ENCODE measurements around the gene FERD3L.
"Not testable (repeated sequence)": the region's sequence is repeated elsewhere in the genome, so short reads cannot be mapped to it uniquely, and the experiment has no call there.

The FERD3L gene

DNA sequence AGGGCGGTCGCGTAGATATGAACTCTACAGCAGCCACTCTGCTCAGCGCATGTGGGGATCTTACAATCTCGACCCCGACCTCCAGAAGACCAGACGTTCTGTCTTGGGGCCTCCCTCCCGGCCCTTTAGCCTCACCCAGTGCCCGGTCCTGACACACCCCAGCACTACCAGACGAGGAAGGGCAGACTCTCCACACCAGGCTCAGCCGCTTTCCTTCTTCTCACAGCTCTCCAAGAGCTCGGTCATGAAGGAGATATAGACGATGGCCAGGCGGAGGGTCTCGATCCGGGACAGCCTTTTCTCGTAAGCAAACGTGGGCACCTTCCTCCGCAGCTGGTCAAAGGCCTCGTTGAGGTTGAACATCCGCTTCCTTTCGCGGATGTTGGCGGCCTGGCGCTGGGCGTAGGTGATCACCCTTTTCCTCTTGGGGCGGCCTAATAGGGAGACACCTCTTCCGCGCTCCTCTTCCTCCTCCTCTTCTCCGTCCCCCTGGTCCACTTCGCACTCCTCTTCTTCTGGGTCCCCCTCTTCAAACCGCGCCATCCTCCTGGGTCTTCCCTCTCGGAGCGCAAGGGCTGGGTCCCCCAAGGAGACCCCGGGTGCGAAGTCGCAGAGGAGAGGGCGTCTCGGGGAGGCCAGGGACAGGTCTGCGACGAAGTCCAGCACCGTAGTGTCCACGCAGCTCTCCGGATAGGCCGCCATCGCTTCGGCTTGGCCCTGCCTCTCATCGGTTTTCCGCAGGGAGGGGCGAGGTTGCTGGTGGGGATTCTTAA is at the start of gene FERD3L:
TSS of gene FERD3L (minus strand) at position 761 of the 773 bp plus-strand sequence. CDS start at position 702, 59 bp downstream.
- DNase-seq, result no peak

DNA sequence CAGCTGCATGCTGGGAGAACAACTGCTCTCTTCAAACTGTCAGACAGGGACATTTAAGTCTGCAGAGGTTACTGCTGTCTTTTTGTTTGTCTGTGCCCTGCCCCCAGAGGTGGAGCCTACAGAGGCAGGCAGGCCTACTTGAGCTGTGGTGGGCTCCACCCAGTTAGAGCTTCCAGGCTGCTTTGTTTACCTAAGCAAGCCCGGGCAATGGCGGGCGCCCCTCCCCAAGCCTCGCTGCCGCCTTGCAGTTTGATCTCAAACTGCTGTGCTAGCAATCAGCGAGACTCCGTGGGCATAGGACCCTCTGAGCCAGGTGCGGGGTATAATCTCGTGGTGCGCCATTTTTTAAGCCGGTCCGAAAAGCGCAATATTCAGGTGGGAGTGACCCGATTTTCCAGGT is 49.2 kb upstream of the FERD3L start:
- DNase-seq, result not testable (repeated sequence)

GRCh38 chr7:19181634-19182033 is 36.4 kb upstream of the FERD3L start:
- DNase-seq, result no peak

DNA sequence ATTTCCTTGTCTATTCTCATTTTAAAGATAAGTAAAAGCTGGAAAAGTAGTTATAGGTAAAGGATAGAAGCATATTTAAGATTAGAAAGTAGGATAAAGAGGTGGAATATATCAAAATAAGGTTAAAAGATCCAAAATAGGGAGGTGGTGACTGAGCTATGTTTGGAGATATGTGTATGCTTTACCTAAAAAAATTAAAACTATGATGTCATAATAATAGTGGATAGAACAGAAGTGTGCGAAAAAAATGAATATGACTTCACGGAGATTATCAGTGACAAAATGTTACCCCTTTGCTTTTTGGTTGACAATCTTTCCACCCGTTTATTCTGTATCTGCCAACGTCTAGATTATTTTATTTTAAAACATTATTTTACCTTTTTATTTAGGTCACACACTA is 33.4 kb upstream of the FERD3L start:
- DNase-seq, result no peak

DNA sequence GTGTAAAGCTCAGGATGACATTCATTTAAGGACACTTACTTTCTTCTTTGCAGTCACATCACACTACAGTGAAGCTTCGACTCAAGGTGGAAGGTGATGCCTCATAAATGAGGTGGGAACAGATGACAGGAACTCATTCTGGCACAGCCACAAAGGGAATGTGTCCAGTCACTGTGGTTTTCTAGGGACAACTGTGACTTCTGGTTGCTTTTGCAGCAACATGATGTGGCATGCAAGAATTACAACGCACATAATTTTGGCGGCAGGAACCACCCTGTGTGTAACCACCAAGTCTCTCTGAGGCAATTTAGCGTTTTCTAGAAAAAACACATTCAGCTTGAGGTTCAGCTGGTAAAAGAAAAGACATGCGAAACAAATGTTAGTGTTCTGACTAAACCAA is 32.0 kb upstream of the FERD3L start:
- no peak for DNase-seq

- DNase-seq, result no peak
Measured at GRCh38 chr7:19175241-19175640, 30.0 kb upstream of the FERD3L start.

DNA sequence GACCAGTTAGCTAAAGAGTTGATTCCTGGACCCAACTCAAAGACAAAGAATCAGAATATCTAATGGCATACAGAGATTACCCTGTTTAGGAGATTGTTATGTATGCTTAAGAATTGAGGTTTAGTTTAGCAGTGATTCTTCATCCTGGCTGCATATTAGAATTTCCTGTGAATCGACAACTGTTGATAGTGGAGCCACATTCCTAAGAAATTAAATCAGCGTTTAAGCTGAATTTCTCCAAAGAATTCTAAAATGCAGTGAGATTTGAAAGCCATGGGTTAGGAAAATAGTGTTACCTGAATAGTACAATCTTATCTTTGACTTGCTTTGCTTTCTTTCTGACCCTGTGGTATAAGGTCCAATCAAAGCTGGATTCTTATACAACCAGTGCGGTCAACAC is 16.4 kb upstream of the FERD3L start:
- no peak for DNase-seq

DNA sequence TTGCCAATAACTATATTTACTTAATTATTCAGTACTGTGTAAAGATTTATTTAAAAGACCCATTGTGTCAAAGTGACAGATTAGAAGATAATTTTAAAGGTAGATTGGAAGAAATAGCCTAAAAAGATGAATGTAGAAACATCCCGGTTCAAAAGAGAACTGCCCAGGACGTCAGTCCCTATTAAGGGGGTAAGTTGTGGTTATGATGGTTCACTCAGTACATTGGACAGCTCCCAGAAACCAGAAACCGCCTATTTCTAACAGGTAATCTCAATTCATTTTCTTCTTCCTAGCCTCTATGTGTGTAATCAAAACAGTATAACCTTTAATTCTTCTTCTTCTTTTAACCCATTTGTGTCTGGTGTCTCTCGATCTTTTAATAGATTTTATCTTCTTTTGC is 1.5 kb upstream of the FERD3L start:
- peak; percentile 1 for DNase-seq

DNA sequence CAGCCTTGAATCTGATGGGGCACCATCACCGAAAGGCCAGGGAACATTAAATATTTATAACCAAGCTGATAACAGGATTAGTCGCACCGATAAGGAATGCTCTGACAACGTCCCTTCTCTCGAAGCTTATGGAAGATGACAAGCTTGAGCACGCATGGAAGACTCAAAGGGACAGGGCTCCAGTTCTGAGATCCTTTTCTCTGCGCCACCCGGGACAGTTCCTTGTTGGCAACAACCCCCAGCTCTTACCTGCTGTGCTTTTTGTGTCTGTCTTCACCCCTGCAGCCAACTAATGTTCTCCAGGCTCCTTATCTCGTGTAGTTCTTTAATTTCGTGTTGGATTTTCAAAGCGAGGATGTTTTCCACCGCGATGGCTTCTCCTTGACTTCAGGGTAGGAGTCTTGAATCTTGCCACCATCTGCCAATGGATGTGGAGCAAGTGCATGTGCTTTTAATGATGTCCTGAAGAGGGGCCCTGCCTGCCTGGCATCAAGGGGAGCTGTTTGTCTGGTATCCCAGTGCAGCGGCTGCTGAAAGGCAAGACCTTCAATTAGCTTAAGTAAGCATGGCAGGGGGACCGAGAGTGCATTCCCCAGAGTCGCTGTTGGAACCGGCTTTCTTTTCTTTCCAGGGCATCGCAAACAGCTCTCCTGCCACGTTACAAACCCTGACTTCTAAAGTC is 354 bp upstream of the FERD3L start:
- DNase-seq, result no peak

DNA sequence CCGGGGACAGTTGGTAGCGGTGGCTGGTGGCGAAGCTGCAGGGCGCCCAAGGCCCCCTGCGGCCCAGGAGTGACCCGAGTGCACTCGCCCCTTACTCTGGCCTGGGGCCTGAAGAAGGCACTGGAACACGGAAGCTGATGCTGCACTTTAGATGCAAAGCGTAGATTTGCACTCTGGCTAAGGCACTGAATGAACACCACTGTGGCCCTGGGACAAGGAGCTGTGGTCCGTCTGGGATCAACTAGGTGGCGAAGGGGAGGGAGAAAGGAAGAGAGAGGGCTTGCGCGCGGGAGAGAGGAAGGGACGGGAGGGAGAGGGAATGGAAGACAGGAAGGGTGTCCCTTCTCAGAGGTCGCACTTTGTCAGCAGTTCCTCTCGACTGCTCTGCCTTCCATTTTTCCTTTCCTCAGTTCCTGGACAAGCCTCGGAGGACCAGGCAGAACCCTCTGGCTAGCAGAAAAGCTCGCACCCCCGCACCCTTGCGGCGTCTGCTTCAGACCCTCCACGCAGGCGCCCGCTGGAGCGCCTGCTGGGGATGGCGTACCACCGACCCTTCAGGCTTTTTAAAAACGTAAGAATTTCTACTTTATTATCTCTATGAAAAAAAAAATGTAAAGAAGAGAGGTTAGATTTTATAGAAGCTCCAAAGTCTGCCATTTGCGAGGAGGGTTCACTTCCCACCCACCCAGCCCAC is 1.2 kb downstream of the FERD3L start:
- DNase-seq, result no peak

- DNase-seq, result no peak
Measured at GRCh38 chr7:19139706-19140327, 5.4 kb downstream of the FERD3L start.

- DNase-seq, result no peak
Measured at GRCh38 chr7:19133886-19134285, 11.3 kb downstream of the FERD3L start.

DNA sequence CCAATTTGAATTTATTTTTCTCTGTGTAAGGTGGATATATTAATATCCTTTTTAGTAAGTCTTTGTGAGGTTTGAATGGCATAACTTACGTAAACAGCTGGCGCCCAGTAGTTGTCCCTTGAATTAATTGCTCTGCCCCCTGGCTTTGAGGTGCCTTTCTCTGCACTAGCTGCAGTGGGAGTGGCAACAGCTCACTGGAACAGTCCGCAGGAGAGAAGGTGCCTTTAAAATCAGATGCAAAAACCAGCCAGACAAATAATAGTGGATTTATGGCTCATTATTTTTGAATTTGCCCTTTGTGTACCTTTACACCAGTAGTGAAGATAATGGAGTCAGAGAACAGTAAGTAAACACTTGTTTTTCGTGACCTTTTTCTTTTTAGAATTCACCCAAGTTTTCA is 11.8 kb downstream of the FERD3L start:
- no peak for DNase-seq

- DNase-seq, result no peak
Measured at GRCh38 chr7:19128856-19129255, 16.4 kb downstream of the FERD3L start.

DNA sequence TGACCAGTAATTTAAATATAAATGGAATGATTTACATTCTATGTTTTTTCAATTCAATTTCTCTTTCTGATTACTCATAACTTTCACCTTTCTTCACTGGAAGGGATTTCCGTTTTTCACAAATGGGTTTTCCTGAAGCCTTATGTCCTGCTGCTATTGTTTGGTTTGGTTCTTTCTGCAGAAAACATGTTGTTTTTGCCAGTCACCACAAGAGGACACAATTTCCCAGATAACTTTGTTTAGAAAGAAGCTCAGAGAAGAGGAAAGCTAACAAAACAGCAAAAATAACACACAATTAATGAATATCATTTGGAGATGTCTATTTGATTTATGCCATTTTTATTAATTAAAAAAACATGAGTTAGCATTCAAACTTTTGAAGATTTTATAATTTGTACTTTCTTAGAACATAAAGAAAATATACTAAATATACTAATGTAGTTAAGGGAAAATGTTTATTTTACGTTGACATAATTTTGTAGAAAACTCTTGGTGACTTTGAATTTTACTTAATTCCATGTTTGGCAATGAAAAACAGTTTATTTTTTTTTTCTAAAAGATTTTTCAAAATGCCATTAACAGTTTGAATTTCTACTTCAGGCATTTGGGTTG is 23.1 kb downstream of the FERD3L start:
- peak; percentile 37 for DNase-seq

- DNase-seq, result no peak
Measured at GRCh38 chr7:19119870-19120486, 25.2 kb downstream of the FERD3L start.

- no peak for DNase-seq
Measured at GRCh38 chr7:19119372-19119771, 25.8 kb downstream of the FERD3L start.

DNA sequence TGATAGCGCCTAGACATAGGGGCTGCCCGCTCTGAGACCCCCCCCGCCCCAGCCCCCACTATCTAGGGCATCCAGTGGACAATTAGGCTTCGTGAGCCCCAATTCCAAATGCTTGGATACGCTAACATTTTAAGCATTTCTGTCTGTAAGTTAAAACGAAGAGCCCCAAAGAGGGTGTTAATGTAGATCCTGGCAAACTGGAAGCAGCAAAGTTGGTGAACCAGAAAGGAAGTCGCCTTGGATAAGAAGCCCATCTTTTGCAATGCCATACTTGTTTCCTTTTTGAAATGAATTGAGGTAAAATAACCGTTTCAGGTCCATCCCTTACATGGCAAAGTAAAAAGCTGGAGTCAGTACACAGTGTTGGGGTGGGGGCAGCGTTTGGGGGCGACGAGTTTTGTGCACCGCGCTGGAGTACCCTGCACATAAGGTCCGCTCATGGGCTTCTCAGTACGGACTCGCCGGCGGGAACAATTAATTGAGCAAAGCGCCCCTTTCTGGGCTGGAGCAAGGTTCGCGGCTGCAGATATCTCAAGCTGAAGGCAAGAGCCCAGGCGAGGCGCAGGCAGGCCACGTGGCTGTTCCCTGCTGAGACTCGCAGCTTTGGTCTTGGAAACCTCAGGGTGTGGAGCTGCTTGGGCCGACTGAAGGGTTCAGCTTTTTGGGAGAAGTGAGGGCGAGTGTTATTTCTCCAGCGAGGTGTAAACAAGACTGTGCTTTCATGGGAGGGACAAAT is 26.4 kb downstream of the FERD3L start:
- DNase-seq, result no peak

DNA sequence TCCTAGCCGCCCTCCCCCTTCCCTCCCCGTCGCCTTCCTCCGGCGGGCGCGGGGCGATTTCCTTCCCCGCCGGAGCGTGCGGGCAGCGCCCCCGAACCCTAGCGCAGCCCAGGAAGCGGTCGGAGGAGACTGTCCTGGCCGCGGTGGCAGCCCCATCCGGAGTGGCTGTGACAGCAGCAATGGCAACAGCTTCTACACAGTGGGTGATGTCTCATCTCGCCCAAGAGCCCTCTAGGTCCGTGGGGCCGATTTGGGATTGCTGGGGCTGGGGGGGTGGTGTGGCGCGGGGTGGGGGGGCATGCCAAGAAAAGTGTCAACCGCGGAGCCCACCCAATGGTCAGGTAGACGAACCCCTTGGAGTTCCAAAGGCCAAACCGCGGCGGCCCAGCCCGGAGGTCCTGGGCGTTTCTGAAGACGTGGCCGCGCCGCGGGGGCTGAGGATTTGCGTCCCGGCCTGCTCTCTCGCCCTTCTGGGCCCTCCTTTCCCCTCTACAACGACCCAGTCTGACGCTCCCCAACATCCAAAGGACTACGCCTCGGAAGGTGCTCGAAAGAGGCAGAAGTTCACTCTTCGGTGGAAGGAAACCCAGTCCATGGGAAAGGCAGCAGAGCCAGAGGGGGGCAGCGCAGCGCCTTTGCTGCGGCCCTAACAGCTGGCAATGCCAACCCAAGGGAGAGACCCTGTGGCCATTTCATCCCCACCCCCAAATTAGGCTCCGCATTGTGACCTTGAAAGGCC is 27.2 kb downstream of the FERD3L start:
- DNase-seq, result no peak

DNA sequence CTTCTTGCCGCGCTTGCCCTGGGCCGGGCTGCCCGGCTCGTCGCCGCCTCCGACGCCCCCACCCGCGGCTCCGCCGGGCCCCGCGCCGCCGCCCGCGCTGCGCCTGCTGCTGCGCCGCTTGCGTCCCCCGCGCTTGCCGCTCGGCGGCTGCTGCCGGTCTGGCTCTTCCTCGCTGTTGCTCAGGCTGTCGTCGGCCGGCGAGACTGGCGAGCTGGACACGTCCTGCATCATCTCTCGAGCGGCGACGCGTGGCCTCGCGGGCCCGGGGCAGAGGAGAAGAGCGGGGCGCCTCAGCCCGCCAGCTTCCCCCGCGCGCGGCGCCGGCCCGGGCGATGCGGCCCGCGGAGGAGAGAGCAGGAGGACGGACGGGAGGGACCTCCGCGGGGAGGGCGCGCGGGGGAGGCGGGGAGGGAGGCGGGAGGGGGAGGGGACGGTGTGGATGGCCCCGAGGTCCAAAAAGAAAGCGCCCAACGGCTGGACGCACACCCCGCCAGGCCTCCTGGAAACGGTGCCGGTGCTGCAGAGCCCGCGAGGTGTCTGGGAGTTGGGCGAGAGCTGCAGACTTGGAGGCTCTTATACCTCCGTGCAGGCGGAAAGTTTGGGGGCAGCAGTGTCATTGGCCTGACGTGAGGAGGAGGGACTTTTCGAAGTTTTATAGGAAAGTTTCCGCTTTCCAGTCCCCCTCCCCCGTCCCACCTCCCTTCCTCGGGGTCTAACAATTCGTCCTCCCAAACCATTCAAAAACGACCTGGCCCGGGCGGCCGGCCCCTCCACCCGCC is 27.9 kb downstream of the FERD3L start, which contains the start of gene TWIST1:
TSS of gene TWIST1 (minus strand) at position 546 of the 779 bp plus-strand sequence. CDS start at position 231, 315 bp downstream.
- DNase-seq, result no peak

All from suppressor macrophage treated with lipopolysaccharide for 4 hours (primary cell).